Measurements from ENCODE around the gene IFNA1.

Gene IFNA1

GRCh38 chr9:21473236-21473635, 33.0 kb downstream of the IFNA1 start:
- no peak for DNase-seq (ENCODE audit: low read depth, low spot score)
- no peak for TF ChIP-seq CTCF (IDR thresholded peaks at IDR 0.05; ENCODE audit: insufficient read depth, low read length, missing control alignments)
- H3K4me3 ChIP-seq (ENCODE audit: low read depth, low read length): no peak overlapping the region
- ChIA-PET POLR2A (no interaction called here), CTCF (interaction anchor here (0.7 to 2.8 kb wide), 9 partner anchors 10 to 315 kb away, joined by 3 to 14 read pairs (median 3); no protein-coding TSS in a partner anchor)

DNA sequence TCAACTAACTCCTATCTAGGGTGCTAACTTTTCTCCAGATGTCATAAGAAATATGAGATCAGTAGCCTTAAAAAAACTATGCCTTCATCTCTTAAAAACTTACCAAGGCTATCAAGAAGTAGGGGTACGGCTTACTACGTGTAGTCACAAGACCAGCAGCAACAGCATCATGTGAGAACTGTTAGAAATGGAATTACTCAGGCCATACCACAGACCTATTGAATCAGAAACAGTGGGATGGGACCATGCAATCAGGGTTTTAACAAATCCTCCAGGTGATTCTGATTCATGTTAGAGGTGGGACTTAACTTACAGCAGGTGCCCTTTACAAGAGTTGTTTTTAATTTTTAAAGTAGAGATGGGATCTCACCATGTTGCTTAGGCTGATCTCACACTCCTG, 37.2 kb downstream of the IFNA1 start:
- POLR2A ChIA-PET: no interaction called here
- CTCF ChIA-PET: interaction anchor here (3.2 kb wide), 1 partner anchor 11 kb away, joined by 15 read pairs; no protein-coding TSS in a partner anchor
- H3K4me3 ChIP-seq (ENCODE audit: low read depth, low read length): no peak overlapping the region
- TF ChIP-seq CTCF (IDR thresholded peaks at IDR 0.05; ENCODE audit: insufficient read depth, low read length, missing control alignments): no peak
- DNase-seq (ENCODE audit: low read depth, low spot score): no peak

- TF ChIP-seq CTCF (IDR thresholded peaks at IDR 0.05; ENCODE audit: insufficient read depth, low read length, missing control alignments): no peak
- ChIA-PET CTCF (interaction anchor here (1.0 to 4.4 kb wide), 3 partner anchors 12 to 309 kb away, joined by 4 to 22 read pairs (median 5); no protein-coding TSS in a partner anchor), POLR2A (no interaction called here)
- no peak for DNase-seq (ENCODE audit: low read depth, low spot score)
- H3K4me3 ChIP-seq (ENCODE audit: low read depth, low read length): no peak overlapping the region
These were observed 39.0 kb downstream of the IFNA1 start for GRCh38 chr9:21479152-21479702.

GRCh38 chr9:21481470-21482056, 41.3 kb downstream of the IFNA1 start:
- ChIA-PET CTCF (interaction anchor here (1.4 to 4.4 kb wide), 3 partner anchors 12 to 307 kb away, joined by 4 to 22 read pairs (median 4); no protein-coding TSS in a partner anchor), POLR2A (no interaction called here)
- no peak for TF ChIP-seq CTCF (IDR thresholded peaks at IDR 0.05; ENCODE audit: insufficient read depth, low read length, missing control alignments)
- H3K4me3 ChIP-seq (ENCODE audit: low read depth, low read length): no peak overlapping the region
- no peak for DNase-seq (ENCODE audit: low read depth, low spot score)

DNA sequence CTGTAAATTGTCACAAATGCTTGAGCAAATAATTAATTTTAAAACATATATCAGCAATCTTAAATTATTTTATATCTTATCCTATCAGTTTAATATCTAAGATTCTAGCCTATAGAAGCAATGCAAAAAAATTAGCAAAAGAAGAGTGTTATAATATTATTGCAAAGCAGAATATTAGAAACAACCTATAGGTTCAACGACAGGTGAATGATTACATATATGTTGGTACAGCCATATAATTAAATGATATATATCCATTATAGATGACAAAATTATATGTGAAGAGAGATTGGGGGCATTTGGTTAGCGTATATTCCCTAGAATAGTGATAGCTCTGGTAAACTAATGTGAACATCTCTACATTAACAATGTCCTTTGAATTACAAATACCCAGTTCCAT, 42.0 kb downstream of the IFNA1 start, which contains the start of gene IFNE:
Gene IFNE, minus strand, starts transcription at position 101 of the 400 bp plus-strand sequence. CDS start 619 bp downstream, outside the sequence.
- CTCF ChIA-PET: interaction anchor here (1.4 to 4.4 kb wide), 3 partner anchors 11 to 306 kb away, joined by 4 to 22 read pairs (median 4); no protein-coding TSS in a partner anchor
- no peak for TF ChIP-seq CTCF (IDR thresholded peaks at IDR 0.05; ENCODE audit: insufficient read depth, low read length, missing control alignments)
- POLR2A ChIA-PET: no interaction called here
- H3K4me3 ChIP-seq (ENCODE audit: low read depth, low read length): no peak within 1 kb of the TSS
- DNase-seq (ENCODE audit: low read depth, low spot score): no peak

Data from AG04449 (cell line).